Ishikawa (cell line): ENCODE results near the gene PLIN3.

ENCODE experiments used
- CEBPB ChIP-seq: IDR thresholded peaks from 2 replicates; pipeline ENCODE4 v1.6.1; 2012
- CREB1 ChIP-seq: IDR thresholded peaks from 2 replicates; pipeline ENCODE4 v1.6.1; 2012; ENCODE audit warnings: low read depth
- EGR1 ChIP-seq: IDR thresholded peaks from 2 replicates; pipeline ENCODE4 v1.6.1; 2012
- EP300 ChIP-seq: IDR thresholded peaks from 2 replicates; pipeline ENCODE4 v1.6.1; 2012; ENCODE audit warnings: borderline replicate concordance
- FOXM1 ChIP-seq: IDR thresholded peaks from 2 replicates; pipeline ENCODE4 v1.6.1; 2012; ENCODE audit warnings: low read depth, borderline replicate concordance
- MAX ChIP-seq: IDR thresholded peaks from 2 replicates; pipeline ENCODE4 v1.6.1; 2012
- NFIC ChIP-seq: IDR thresholded peaks from 2 replicates; pipeline ENCODE4 v1.6.1; 2012
- RAD21 ChIP-seq: IDR thresholded peaks from 2 replicates; pipeline ENCODE4 v1.6.1; 2012; ENCODE audit warnings: low read depth
- REST ChIP-seq: IDR thresholded peaks from 2 replicates; pipeline ENCODE4 v1.6.1; 2012; ENCODE audit warnings: low read depth, mild to moderate bottlenecking
- TAF1 ChIP-seq: IDR thresholded peaks from 2 replicates; pipeline ENCODE4 v1.6.1; 2012; ENCODE audit warnings: low read depth, mild to moderate bottlenecking
- TCF12 ChIP-seq: IDR thresholded peaks from 2 replicates; pipeline ENCODE4 v1.6.1; 2012; ENCODE audit warnings: low read depth
- TEAD4 ChIP-seq: IDR thresholded peaks from 2 replicates; pipeline ENCODE4 v1.6.1; 2012
- USF1 ChIP-seq: IDR thresholded peaks from 2 replicates; pipeline ENCODE4 v1.6.1; 2012
- YY1 ChIP-seq: IDR thresholded peaks from 2 replicates; pipeline ENCODE4 v1.6.1; 2012; ENCODE audit warnings: low read depth
- ZBTB7A ChIP-seq: IDR thresholded peaks from 2 replicates; pipeline ENCODE4 v1.6.1; 2012; ENCODE audit warnings: low read depth

PLIN3 gene

GRCh38 chr19:4889034-4889815 lies 21.8 kb upstream of the PLIN3 start:
- no peak for TF ChIP-seq NFIC
- no peak for TF ChIP-seq MAX
- no peak for TF ChIP-seq EP300
- no peak for TF ChIP-seq CEBPB
- TF ChIP-seq TAF1, result no peak
- no peak for TF ChIP-seq FOXM1
- no peak for TF ChIP-seq TEAD4
- TF ChIP-seq EGR1, result no peak

GRCh38 chr19:4879041-4879440 lies 11.6 kb upstream of the PLIN3 start:
- TF ChIP-seq TEAD4, result no peak
- TF ChIP-seq MAX, result no peak
- no peak for TF ChIP-seq FOXM1
- no peak for TF ChIP-seq YY1
- no peak for TF ChIP-seq TCF12
- no peak for TF ChIP-seq ZBTB7A
- no peak for TF ChIP-seq EGR1
- TF ChIP-seq CREB1, result no peak
- no peak for TF ChIP-seq NFIC
- no peak for TF ChIP-seq RAD21
- no peak for TF ChIP-seq TAF1
- TF ChIP-seq USF1, result no peak
- no peak for TF ChIP-seq CEBPB
- no peak for TF ChIP-seq REST
- no peak for TF ChIP-seq EP300

DNA sequence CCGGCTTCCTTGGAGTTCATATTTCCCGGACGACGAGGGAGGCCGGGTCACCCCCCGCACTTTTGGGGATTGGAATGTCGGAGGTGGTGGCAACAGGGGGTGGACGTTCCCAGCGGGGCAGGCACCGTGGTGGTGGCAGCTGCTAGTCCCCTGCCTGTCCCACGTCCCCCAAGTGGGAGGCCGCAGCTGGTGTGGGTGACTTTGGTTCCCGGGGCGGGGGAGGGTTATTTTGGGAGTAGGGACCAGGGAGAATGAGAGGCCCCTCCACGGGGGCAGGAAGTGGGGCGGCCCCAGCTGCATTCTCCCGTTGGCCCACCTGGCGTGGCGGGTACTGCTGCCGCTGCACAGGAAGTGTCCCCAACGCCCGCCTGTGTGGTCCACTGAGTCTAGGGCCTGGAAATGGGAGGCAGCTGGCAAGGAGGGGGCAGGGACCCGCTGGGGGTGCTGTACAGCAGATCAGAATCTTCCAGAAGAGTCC lies 11.1 kb upstream of the PLIN3 start:
- no peak; the same call in 1 of the 2 replicates for TF ChIP-seq ZBTB7A
- TF ChIP-seq TAF1, result no peak
- peak; percentile 42 for TF ChIP-seq TCF12
- no peak for TF ChIP-seq REST
- no peak for TF ChIP-seq USF1
- TF ChIP-seq CEBPB, result no peak
- TF ChIP-seq NFIC, result no peak
- no peak for TF ChIP-seq YY1
- TF ChIP-seq TEAD4, result 0 out of 2 replicates have a peak, but pooled peaks have one; percentile 24
- no peak for TF ChIP-seq CREB1
- peak; percentile 58 for TF ChIP-seq EP300
- TF ChIP-seq RAD21, result no peak
- TF ChIP-seq FOXM1, result no peak
- peak; percentile 44; the same call in 1 of the 2 replicates for TF ChIP-seq EGR1
- TF ChIP-seq MAX, result no peak

DNA sequence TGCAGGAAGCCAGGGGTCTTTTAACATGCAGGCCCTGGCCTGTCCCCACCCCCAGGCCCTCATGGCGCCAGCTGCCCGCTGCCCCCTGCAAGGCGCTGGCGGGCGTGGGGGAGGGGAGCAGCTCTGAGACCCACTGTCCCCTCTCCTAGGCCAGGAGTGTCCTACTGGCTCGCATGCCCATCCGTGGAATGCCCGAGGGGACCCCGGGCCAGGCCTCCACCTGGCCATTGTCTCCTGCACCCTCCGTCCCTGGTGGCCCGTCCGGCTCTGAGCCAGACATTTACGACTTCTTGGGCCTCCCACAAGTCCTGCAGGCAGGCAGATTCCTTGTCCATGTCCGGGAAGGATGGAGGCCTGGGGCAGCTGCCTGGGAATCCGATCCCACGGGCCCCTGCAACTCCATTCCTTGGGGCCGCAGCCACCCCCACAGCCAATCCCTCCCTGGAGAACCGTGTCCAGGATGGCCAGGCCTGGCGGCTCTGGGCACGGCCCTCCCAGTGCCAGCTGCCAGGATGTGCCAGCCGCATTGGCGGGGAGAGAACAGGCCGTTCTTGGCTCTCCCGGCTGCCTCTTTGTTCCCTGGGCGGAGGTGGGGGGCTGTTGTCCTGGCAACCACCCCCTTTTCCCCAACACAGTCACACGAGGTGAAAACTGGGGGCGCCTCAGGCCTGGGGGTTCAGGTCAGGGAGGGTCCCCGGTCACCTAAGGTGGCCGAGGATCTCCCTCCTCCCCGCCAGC lies 10.5 kb upstream of the PLIN3 start:
- TF ChIP-seq ZBTB7A (peak; percentile 32; the same call in 1 of the 2 replicates), MAX (no peak)

GRCh38 chr19:4873930-4874329 lies 6.5 kb upstream of the PLIN3 start:
- TF ChIP-seq RAD21 (no peak), FOXM1 (no peak), EGR1 (no peak), REST (no peak)
